PC-9 (cell line): ENCODE results near the gene FGF3.

Experiments used
- EZH2 ChIP-seq: fragments of 200-600 bp; sonication (generic); IDR thresholded peaks from 2 replicates; pipeline ENCODE4 v1.8.0; 2017; ENCODE audit warnings: antibody characterized with exemption, low read depth
- TF ChIP-seq, protein P1 (sequence below): fragments of 200-600 bp; sonication (generic); conservative IDR thresholded peaks from 2 replicates; pipeline ENCODE4 v1.6.1; 2017; ENCODE audit warnings: mixed run types, antibody characterized with exemption, mild to moderate bottlenecking, moderate library complexity

DNA sequence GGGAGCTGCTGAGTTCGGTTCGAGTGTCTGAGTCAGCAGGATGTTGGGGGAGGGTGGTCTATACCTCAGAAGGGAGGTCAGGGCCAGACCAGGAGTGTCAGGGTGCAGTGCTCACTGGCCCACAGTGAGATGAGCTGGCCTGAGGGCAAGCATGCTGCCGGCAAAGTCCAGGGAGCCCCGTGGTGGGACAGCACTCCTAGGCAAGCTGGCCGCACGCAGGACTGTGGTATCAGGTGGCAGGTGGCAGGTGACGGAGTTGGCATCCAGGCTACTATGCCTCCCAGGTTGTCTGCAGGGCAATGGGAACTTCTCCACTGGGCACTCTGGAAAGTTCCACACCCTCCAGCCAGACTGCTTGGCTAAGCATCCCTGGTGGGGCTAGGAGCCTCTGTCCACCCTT is 4.8 kb downstream of the FGF3 start:
- TF ChIP-seq, protein P1, sequence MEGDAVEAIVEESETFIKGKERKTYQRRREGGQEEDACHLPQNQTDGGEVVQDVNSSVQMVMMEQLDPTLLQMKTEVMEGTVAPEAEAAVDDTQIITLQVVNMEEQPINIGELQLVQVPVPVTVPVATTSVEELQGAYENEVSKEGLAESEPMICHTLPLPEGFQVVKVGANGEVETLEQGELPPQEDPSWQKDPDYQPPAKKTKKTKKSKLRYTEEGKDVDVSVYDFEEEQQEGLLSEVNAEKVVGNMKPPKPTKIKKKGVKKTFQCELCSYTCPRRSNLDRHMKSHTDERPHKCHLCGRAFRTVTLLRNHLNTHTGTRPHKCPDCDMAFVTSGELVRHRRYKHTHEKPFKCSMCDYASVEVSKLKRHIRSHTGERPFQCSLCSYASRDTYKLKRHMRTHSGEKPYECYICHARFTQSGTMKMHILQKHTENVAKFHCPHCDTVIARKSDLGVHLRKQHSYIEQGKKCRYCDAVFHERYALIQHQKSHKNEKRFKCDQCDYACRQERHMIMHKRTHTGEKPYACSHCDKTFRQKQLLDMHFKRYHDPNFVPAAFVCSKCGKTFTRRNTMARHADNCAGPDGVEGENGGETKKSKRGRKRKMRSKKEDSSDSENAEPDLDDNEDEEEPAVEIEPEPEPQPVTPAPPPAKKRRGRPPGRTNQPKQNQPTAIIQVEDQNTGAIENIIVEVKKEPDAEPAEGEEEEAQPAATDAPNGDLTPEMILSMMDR = no peak
- TF ChIP-seq EZH2 = no peak
